Measurements from ENCODE around the gene C12orf76.
"Not testable (repeated sequence)": the region's sequence is repeated elsewhere in the genome, so short reads cannot be mapped to it uniquely, and the experiment has no call there.

Gene C12orf76

GRCh38 chr12:110049666-110050065 lies 1.3 kb upstream of the C12orf76 start:
- H3K4me3 Mint-ChIP-seq; H3K9me3 Mint-ChIP-seq; H3K36me3 Mint-ChIP-seq (ENCODE audit: low read depth); H3K27me3 Mint-ChIP-seq (ENCODE audit: low read depth): not testable (repeated sequence)
- H3K27ac Mint-ChIP-seq: peak overlapping the region; percentile 97
- peaks cover 27% of the 10 kb centered on the region for H3K4me1 Mint-ChIP-seq (ENCODE audit: low read depth)

GRCh38 chr12:110049034-110049433 lies 712 bp upstream of the C12orf76 start:
- H3K27ac Mint-ChIP-seq: peak overlapping the region; percentile 97
- peaks cover 27% of the 10 kb centered on the region for H3K4me1 Mint-ChIP-seq (ENCODE audit: low read depth)
- not testable (repeated sequence) for H3K9me3 Mint-ChIP-seq; H3K36me3 Mint-ChIP-seq (ENCODE audit: low read depth); H3K27me3 Mint-ChIP-seq (ENCODE audit: low read depth)
- peak overlapping the region; percentile 92 for H3K4me3 Mint-ChIP-seq

DNA sequence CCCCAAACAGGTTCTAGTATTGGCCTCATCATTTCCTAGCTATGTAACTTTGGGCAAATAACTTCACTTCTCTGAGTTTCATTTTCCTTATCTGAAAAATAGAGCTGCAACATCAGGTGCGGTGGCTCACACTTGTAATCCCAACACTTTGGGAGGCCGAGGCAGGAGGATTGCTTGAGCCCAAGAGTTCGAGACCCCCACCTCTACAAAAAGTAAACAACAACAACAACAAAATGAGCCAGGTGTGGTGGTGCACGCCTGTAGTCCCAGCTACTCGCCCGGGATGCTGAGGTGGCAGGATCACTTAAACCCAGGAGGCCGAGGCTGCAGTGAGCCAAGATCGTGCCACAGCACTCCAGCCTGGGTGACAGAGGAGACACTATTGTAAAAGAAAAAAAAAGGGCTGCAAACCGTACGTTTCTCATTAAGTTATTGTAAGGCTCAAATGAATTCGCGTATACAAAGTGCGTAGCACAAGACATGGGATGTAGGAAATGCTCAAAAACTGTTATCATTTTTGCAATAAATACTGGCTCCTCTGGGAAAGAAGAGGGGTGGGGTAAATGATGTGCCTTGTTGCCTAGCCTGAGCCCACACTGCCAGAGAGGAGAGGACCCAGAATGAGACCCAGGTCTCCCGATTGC lies 903 bp downstream of the C12orf76 start:
- H3K4me1 Mint-ChIP-seq (ENCODE audit: low read depth): peaks cover 33% of the 10 kb centered on the region
- H3K27me3 Mint-ChIP-seq (ENCODE audit: low read depth): no peaks in the 10 kb centered on the region
- peaks cover 5% of the 10 kb centered on the region for H3K36me3 Mint-ChIP-seq (ENCODE audit: low read depth)
- peak overlapping the region; percentile 97 for H3K27ac Mint-ChIP-seq
- peak overlapping the region; percentile 92 for H3K4me3 Mint-ChIP-seq
- no peaks in the 10 kb centered on the region for H3K9me3 Mint-ChIP-seq

DNA sequence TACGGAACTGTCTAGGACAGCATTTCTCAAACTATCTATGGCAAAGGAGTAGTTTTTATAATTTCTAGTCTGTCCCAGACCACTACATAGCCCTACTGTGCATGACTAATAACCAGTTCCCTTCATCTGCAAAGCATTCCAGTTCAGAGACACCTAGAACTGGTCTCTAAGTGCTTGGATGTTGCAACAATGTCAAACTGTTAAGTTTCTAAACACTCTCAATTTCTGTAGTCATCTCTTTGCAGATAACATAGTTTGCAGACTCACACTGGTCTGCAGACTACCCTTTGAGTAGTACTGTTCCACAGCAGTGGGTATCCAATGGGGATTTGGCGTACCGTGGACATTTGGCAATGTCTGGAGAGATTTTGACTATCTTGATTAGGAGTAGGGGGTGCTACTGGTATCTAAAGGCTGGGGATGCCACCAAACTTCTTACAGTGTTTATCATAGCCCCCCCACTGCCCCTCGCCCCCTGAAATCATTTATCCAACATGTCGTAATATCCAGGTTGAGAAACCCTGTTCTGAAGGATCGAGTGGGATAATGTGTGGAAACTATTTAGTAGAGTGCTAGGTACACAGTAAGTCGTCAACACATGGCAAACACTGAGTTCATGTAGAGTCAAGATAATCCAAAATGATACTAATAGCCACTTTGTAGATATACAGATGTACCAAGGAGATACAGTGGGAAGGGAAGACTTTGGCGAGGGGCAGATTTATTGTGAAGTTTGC lies 1.7 kb downstream of the C12orf76 start:
- H3K36me3 Mint-ChIP-seq (ENCODE audit: low read depth): peaks cover 9% of the 10 kb centered on the region
- no peaks in the 10 kb centered on the region for H3K9me3 Mint-ChIP-seq
- H3K27me3 Mint-ChIP-seq (ENCODE audit: low read depth): no peaks in the 10 kb centered on the region
- peak overlapping the region; percentile 92 for H3K4me3 Mint-ChIP-seq
- H3K27ac Mint-ChIP-seq: no peak overlapping the region
- peaks cover 39% of the 10 kb centered on the region for H3K4me1 Mint-ChIP-seq (ENCODE audit: low read depth)

GRCh38 chr12:110042264-110042663 lies 6.1 kb downstream of the C12orf76 start:
- no peaks in the 10 kb centered on the region for H3K27me3 Mint-ChIP-seq (ENCODE audit: low read depth)
- H3K4me3 Mint-ChIP-seq: no peak overlapping the region

GRCh38 chr12:110039085-110039807 lies 9.1 kb downstream of the C12orf76 start:
- Mint-ChIP-seq H3K4me1 (ENCODE audit: low read depth) (peaks cover 46% of the 10 kb centered on the region), H3K27ac (peak overlapping the region; percentile 86), H3K27me3 (ENCODE audit: low read depth) (no peaks in the 10 kb centered on the region), H3K4me3 (peak overlapping the region; percentile 46), H3K36me3 (ENCODE audit: low read depth) (peaks cover 49% of the 10 kb centered on the region), H3K9me3 (no peaks in the 10 kb centered on the region)

More at GRCh38 chr12:110042264-110042663, 6.1 kb downstream of the C12orf76 start:
- peaks cover 49% of the 10 kb centered on the region for H3K4me1 Mint-ChIP-seq (ENCODE audit: low read depth)
- peak overlapping the region; percentile 70 for H3K27ac Mint-ChIP-seq
- no peaks in the 10 kb centered on the region for H3K9me3 Mint-ChIP-seq
- peaks cover 31% of the 10 kb centered on the region for H3K36me3 Mint-ChIP-seq (ENCODE audit: low read depth)

DNA sequence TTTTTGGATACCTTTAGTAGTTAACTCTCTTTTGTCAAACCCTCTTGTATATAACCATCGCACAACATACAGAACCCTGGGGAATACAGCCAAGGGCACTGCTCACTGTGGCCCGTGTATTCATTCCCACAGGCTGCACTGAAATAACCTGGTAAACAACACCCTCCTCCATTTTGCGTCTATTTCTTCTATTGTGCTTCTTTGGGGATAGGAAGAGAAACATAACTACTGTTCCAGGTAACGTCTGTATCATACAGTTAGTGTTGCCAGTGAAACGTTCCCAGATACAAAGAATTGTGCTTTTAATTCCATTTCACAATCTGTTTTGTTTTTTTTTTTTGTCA lies 9.6 kb downstream of the C12orf76 start:
- Mint-ChIP-seq H3K4me1 (ENCODE audit: low read depth) (peaks cover 46% of the 10 kb centered on the region), H3K36me3 (ENCODE audit: low read depth) (peaks cover 54% of the 10 kb centered on the region), H3K9me3 (no peaks in the 10 kb centered on the region)

GRCh38 chr12:110037315-110037714 lies 11.0 kb downstream of the C12orf76 start:
- H3K36me3 Mint-ChIP-seq (ENCODE audit: low read depth): peaks cover 56% of the 10 kb centered on the region
- H3K4me3 Mint-ChIP-seq: no peak overlapping the region
- H3K27ac Mint-ChIP-seq: no peak overlapping the region
- H3K27me3 Mint-ChIP-seq (ENCODE audit: low read depth): no peaks in the 10 kb centered on the region
- peaks cover 38% of the 10 kb centered on the region for H3K4me1 Mint-ChIP-seq (ENCODE audit: low read depth)
- H3K9me3 Mint-ChIP-seq: no peaks in the 10 kb centered on the region

More for the DNA sequence above, 9.6 kb downstream of the C12orf76 start:
- H3K4me3 Mint-ChIP-seq: no peak overlapping the region
- peak overlapping the region; percentile 86 for H3K27ac Mint-ChIP-seq
- H3K27me3 Mint-ChIP-seq (ENCODE audit: low read depth): no peaks in the 10 kb centered on the region

DNA sequence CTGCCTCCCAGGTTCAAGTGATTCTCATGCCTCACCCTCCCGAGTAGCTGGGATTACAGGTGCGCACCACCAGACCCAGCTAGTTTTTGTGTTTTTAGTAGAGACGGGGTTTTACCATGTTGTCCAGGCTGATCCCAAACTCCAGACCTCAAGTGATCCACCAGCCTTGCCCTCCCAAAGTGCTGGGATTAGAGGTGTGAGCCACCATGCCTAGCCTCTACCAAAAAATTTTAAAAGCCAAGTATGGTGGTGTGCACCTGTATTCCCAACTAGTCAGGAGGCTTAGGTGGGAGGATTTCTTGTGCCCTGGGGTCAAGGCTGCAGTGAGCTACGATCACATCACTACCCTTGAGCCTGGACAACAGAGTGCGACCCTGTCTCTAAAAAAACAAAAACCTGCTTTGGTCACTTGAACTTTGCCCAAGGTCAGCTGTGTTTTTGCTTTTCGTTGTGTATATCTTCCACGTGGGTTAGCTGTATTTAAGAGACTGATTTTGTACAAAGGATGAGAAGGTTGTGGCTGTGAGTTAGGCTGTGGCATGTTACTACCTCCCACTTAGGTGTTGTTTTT lies 12.7 kb downstream of the C12orf76 start:
- H3K4me1 Mint-ChIP-seq (ENCODE audit: low read depth): peaks cover 28% of the 10 kb centered on the region
- no peak overlapping the region for H3K27ac Mint-ChIP-seq
- H3K36me3 Mint-ChIP-seq (ENCODE audit: low read depth): peaks cover 53% of the 10 kb centered on the region
- H3K27me3 Mint-ChIP-seq (ENCODE audit: low read depth): no peaks in the 10 kb centered on the region
- no peaks in the 10 kb centered on the region for H3K9me3 Mint-ChIP-seq
- no peak overlapping the region for H3K4me3 Mint-ChIP-seq

- H3K4me1 Mint-ChIP-seq (ENCODE audit: low read depth): peaks cover 14% of the 10 kb centered on the region
- H3K27me3 Mint-ChIP-seq (ENCODE audit: low read depth): no peaks in the 10 kb centered on the region
- no peaks in the 10 kb centered on the region for H3K9me3 Mint-ChIP-seq
- no peak overlapping the region for H3K27ac Mint-ChIP-seq
- no peak overlapping the region for H3K4me3 Mint-ChIP-seq
- peaks cover 48% of the 10 kb centered on the region for H3K36me3 Mint-ChIP-seq (ENCODE audit: low read depth)
Observed at GRCh38 chr12:110033888-110034287, 14.4 kb downstream of the C12orf76 start.

DNA sequence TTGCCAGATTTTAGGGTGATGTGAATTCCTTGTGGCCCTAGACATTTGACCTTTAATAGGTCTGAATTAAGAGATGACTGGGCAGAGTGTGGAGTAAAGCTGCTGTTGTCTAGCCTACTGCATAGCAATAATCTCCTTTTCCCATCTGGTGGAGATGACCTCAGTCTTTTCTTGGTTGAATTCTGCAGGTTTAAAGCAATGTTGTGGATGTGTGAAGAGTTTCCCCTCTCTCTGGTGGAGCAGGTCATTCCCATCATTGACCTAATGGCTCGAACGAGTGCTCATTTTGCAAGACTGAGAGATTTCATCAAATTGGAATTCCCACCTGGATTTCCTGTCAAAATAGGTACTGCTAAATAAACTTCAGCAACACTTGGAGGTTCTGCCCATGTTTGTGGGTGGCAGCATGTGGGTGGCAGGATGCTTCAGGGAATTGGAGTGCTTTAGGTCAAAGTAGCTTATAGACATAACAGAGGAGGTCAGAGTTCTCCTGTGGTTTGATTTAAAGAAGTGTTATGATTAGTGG lies 19.0 kb downstream of the C12orf76 start:
- Mint-ChIP-seq H3K27ac (no peak overlapping the region), H3K36me3 (ENCODE audit: low read depth) (peaks cover 46% of the 10 kb centered on the region), H3K27me3 (ENCODE audit: low read depth) (no peaks in the 10 kb centered on the region), H3K9me3 (no peaks in the 10 kb centered on the region), H3K4me1 (ENCODE audit: low read depth) (peaks cover 11% of the 10 kb centered on the region), H3K4me3 (no peak overlapping the region)

- H3K4me1 Mint-ChIP-seq (ENCODE audit: low read depth): peaks cover 15% of the 10 kb centered on the region
- peaks cover 41% of the 10 kb centered on the region for H3K36me3 Mint-ChIP-seq (ENCODE audit: low read depth)
- H3K9me3 Mint-ChIP-seq: no peaks in the 10 kb centered on the region
- no peak overlapping the region for H3K4me3 Mint-ChIP-seq
- no peaks in the 10 kb centered on the region for H3K27me3 Mint-ChIP-seq (ENCODE audit: low read depth)
- no peak overlapping the region for H3K27ac Mint-ChIP-seq
Observed at GRCh38 chr12:110028323-110028722, 20.0 kb downstream of the C12orf76 start.

DNA sequence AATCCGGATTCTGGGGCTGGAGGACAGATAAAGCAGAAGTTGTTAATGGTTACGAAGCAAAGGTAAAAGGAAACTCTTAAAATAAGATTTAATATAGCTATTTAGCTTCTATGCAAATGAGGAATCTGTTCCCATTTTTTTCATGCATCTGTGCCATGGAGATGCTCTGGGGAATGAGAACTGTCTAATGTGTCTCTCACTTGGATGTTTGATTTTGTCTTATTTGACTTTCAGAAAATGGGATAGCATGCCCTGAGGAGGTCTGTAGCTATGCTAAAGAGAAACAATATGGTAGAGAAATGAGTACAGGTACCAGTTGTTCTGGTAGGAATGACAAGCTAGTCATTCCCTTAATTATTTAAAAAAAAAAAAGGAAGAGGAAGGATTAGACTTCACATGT lies 24.3 kb downstream of the C12orf76 start:
- Mint-ChIP-seq H3K9me3 (no peaks in the 10 kb centered on the region), H3K36me3 (ENCODE audit: low read depth) (peaks cover 52% of the 10 kb centered on the region), H3K4me3 (no peak overlapping the region), H3K4me1 (ENCODE audit: low read depth) (peaks cover 18% of the 10 kb centered on the region), H3K27me3 (ENCODE audit: low read depth) (no peaks in the 10 kb centered on the region), H3K27ac (no peak overlapping the region)

All from T-helper 1 cell treated with Interleukin-12 subunit alpha and Interleukin-12 subunit beta and Interleukin-4 antibody, amounts not matched to agents 30 μg/mL and 1 μg/mL, for 36 hours (primary cell).